ENCODE results near the gene CNTN5.

CNTN5 gene

DNA sequence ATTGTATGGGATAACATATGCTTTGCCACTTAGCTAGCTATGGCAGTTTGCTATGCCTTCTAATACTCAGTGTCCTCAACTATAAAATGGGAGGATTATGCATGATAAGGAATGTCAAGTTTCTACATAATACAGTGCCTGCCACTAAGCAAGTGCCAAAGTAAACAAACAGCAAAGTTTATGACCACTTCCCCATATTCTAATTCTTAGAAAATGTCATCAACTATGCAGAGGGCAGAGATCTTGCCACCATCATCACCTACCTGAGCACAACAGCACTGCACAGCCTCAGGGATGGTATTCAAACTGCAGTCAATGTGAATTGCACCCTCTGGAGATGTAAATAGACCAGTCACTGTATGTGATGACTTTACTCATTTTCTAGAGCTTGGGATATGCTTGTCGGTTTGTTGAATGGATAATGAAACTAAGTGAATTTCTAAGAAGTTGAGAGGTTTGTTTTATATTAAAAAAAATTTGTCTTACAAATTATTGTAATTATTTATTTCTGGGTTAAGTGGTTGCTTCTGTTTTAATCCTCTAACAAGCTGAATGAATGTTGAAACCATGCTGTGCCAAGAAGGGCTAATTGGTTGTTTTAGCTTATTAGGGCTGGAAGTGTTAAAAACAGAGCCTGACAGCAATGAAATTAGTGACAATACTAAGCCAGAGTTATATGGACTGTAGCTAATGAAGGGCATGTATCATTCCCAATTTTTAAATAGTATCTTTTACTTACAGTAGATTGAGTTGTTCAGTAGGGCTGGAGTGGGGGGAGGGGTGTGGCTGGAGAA, 398.4 kb downstream of the CNTN5 start:
- no peak for DNase-seq

- DNase-seq, result no peak
Observed at GRCh38 chr11:99419991-99420390, 399.2 kb downstream of the CNTN5 start.

GRCh38 chr11:99422581-99423427, 402.1 kb downstream of the CNTN5 start:
- no peak for DNase-seq

DNA sequence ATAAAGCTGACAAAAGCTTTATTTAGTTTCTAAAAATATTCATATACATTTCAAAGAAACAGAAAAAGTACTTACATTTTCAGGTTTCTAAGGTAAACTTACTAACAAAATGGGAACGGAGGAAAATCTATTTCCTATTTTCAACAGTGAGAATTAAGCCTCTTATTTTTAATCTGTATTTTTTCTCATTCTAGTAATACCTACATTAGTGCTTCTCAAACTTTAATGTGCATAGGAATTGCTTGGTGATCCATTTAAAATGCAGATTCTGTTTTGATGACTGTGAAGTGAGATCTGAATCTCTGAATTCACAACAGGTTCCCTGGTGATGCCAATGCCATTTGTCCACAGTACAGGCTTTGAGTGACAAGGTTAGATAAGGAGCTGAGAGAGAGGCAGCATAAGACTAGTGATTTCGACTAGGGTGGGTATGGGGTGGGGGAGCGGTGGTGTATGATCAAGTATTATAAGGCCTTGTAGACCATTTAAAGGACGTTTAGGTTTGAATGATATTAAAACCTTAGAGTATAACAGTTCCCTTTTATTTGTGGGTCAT, 402.8 kb downstream of the CNTN5 start:
- no peak for DNase-seq

DNA sequence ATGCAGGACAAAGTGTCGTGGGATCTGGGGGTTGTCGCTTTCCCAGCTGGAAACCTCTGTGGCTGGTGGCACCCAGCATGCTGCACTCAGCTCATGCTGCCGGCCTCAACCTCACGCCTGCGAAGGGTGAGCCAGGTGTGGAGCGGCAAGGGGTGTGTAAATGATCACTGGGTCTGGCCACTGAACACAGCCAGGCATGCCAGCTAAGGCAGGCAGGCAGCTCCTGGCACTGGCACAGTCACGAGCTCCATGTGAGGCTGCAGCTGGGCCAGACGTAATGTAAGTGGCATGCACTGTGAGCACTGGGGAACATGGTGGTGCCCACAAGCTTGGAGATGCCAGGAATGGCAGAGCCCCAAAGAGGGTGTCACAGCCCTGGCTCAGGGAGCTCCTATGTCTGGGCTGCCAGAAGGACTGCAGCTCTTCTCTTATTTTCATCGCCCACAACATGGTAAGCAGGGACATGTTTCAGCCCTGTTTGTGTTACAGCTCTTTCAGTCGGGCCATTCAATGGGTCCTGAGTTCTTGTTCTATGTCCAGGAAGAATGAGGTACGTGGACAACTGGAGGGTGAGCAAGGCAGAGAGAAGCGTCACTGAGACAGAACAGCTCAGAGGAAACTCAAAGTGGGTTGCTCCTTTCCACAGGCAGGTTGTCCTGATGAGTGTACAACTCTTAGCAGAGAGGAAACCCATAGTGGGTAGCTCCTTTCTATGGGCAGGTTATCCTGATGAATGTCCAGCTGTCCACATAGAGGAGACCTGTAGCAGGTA, 403.8 kb downstream of the CNTN5 start:
- DNase-seq, result no peak

DNA sequence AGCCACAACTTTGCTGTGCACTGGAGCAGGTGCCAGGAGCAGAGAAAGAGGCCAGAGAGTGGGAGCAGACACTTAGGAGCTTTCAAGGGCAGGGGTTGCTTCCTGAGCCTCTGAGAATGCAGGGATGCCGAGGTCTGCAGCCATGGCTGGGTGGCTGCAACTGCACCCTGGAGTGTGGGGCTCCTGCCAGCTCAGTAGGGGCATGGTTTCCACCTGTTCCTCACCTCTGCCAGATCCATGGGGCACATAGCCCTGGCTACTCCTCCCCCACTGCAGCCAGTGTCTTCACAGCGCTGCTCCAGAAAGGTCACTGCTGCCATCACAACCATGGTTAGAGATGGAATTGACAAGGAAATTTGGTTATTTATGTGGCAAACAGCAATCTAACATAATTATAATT, 404.8 kb downstream of the CNTN5 start:
- DNase-seq, result no peak

DNA sequence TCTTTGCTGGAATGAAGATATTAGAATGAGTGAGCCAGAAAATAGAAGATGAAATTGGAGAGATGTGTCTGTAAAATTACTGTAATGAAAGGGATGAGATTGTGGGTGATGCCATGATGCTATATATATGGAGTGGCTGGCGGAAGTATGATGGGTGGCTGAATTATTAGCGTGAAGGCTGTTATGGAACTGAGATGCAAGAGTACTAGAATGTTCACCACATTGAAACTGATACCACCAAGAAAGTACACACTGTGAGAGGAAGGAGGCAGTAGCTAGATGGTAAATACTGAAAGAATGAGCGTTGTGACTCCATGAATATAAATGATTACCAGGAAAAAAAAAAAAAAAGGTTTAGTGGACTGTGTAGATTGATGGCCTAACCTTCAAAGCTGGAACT, 411.9 kb downstream of the CNTN5 start:
- no peak for DNase-seq

DNA sequence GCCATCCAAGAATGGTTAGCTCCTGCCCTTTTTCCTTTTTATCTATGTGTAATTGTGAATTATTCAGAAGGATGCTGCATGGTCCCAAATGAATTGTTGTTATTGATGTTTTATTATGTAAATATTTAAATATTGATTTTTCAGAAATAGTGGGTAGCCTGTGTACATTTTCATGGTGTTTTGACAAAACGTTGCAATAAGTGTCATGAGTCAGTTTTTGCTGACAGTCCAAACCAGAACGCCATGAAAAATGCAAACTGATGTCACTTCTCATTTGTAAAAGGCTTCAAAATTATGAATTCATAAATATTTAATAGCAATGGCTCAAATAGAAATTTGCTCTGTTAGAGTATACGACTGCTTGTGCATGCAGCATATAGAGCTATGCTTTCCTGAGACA, 422.5 kb downstream of the CNTN5 start:
- DNase-seq, result no peak

DNA sequence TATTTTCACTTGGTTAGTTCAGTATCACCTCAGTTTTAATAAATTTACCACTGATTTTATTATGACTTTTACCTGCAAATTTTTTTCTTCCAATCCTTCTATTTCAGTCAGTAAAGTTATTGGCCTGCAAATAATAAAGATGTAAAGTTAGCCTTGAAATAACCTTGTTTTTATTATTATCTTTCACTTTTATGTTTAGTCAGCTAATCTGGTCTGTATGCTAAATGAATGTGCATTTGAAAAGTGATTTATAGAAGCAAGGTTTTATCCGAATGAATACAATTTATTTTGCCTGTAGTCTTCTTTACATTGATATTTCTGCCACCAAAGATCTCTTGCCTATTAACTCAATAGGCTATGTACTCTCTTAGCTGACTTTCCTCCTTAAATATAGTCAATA, 425.7 kb downstream of the CNTN5 start:
- DNase-seq, result no peak

- no peak for DNase-seq
Observed at GRCh38 chr11:99449345-99449744, 428.6 kb downstream of the CNTN5 start.

DNA sequence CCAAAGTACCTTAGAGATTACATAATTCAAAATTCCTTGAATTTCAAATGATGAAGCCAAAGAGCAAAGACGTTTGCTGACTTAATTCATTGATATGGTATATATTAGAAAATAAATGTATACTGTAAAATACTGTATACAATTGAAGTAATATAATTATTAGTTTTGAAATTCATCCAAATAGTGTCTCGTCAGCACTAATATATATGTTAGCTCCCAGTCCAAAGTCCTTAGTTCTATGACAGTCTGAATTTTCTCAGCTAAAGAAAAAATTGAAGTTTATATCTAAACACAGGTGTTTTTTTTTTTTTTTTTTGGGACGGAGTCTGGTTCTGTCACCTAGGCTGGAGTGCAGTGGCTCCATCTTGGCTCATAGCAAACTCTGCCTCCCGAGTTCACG, 431.3 kb downstream of the CNTN5 start:
- no peak for DNase-seq

GRCh38 chr11:99461913-99462312, 441.2 kb downstream of the CNTN5 start:
- no peak for DNase-seq

- DNase-seq, result no peak
Observed at GRCh38 chr11:99464985-99465384, 444.2 kb downstream of the CNTN5 start.

- DNase-seq, result no peak
Observed at GRCh38 chr11:99489581-99489980, 468.8 kb downstream of the CNTN5 start.

GRCh38 chr11:99494065-99494464, 473.3 kb downstream of the CNTN5 start:
- DNase-seq, result no peak

GRCh38 chr11:99501655-99502054, 480.9 kb downstream of the CNTN5 start:
- DNase-seq, result no peak

- no peak for DNase-seq
Observed at GRCh38 chr11:99505316-99505715, 484.6 kb downstream of the CNTN5 start.

DNA sequence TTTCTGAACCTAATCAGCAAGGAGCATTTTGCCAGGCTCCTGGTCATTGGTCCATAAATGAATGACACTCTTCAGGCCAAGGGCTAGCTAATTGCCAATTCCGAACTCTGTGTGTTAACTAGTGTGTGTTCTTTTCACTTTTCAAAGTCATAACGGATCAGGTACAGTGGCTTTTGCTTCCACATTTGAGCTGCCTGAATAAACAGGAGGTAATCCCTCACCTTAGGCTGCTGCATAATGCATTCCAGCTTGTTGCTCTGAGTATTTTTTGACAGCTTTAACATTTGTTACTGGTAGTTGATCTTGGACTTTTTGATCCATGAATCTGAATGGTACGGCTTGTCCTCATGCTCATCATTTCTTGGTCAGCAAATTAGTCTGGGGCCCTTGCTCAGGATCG, 485.1 kb downstream of the CNTN5 start:
- DNase-seq, result no peak

- no peak for DNase-seq
Observed at GRCh38 chr11:99509863-99510262, 489.1 kb downstream of the CNTN5 start.

GRCh38 chr11:99513368-99513767, 492.6 kb downstream of the CNTN5 start:
- no peak for DNase-seq

DNA sequence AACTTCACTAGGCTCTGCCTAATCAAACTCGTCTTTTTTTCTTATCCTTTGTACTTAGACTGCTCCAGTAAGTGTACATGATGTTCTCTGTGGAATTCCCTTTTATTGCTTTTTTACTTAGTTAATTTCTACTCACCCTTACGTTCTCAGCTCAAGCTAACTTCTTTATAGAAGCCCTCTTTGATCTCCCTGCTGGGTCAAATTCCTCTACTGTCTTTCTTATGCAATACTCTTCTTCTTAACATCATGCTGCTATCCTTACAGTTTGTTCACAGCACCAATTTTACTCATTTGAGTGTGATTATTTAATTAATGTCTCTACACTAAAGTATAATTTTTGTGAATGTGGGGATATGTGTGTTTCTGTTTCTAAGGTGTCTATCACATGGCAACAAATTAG, 498.3 kb downstream of the CNTN5 start:
- DNase-seq, result no peak

DNA sequence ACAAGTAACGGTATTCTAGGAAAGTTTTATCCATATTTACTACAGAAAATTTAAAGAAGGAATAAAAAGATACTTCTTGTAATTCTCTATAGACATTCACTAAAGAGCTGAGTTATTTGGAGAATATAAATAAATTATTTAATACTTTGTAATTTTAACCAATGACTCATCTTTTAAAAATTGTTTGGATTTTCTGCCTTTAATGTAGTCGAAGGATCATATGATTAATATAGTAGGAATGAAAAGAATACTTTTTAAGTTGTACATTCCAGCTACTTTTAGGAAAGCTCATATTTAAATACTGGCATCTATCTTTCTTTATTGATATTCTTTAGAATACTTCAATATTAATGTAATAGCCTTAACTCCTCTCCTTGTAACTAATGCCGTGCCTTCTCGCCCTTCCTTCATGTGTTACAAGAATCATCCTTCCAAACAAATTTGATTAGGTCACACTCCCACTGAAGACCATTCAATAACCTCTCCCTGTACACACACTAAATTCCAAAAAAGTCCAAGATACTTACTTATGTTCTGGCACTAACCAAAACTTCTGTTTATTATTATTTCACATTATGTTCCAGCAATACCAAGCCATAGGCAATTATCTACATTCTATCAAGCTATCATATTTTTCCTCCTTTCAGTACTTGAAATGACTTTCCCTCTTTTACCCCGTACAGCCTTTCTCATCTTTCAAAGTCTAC, 501.9 kb downstream of the CNTN5 start:
- DNase-seq, result no peak

- DNase-seq, result no peak
Observed at GRCh38 chr11:99531468-99531867, 510.7 kb downstream of the CNTN5 start.

All from DMS79 (cell line).